Prostate gland (tissue), 2 donors: ENCODE measurements around the gene SLIT3.

Source experiments
- POLR2A ChIP-seq: fragments of 450-650 bp; IDR thresholded peaks from one replicate; pipeline ENCODE4 v1.6.1; 2016; ENCODE audit warnings: antibody characterized with exemption, mild to moderate bottlenecking
- TF ChIP-seq, protein P1 (sequence below), 4 experiments: fragments of 200-600 bp in 2 of 4; fragments of 450-650 bp in 2 of 4; sonication (generic) in 2 of 4; IDR thresholded peaks; 1 replicate in 3 of 4; 2 replicates in 1 of 4; pipeline ENCODE4 v1.5.1; 2016 to 2019; ENCODE audit warnings: antibody characterized with exemption in 4 of 4, mild to moderate bottlenecking in 2 of 4, moderate library complexity in 2 of 4

GRCh38 chr5:169112016-169112415, 188.9 kb downstream of the SLIT3 start:
- TF ChIP-seq, protein P1, sequence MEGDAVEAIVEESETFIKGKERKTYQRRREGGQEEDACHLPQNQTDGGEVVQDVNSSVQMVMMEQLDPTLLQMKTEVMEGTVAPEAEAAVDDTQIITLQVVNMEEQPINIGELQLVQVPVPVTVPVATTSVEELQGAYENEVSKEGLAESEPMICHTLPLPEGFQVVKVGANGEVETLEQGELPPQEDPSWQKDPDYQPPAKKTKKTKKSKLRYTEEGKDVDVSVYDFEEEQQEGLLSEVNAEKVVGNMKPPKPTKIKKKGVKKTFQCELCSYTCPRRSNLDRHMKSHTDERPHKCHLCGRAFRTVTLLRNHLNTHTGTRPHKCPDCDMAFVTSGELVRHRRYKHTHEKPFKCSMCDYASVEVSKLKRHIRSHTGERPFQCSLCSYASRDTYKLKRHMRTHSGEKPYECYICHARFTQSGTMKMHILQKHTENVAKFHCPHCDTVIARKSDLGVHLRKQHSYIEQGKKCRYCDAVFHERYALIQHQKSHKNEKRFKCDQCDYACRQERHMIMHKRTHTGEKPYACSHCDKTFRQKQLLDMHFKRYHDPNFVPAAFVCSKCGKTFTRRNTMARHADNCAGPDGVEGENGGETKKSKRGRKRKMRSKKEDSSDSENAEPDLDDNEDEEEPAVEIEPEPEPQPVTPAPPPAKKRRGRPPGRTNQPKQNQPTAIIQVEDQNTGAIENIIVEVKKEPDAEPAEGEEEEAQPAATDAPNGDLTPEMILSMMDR (IDR thresholded peaks at IDR 0.05), result no peak
- TF ChIP-seq POLR2A, result no peak
